Activated T-cell treated with anti-CD3 and anti-CD28 coated beads, Interleukin-2, amount 50 U/mL, for 24 hours (primary cell): Measurements from ENCODE around the gene HSPA6.
"Not testable (repeated sequence)": the region's sequence is repeated elsewhere in the genome, so short reads cannot be mapped to it uniquely, and the experiment has no call there.

Experiments
- DNase-seq: peaks from one replicate; pipeline ENCODE4 v3.0.0-alpha.2; 2020
- H3K27ac Mint-ChIP-seq: 2 replicates; pipeline ENCODE4 v1.8.0; 2020; ENCODE audit warnings: mild to moderate bottlenecking, mixed read lengths
- H3K27me3 Mint-ChIP-seq: 2 replicates; pipeline ENCODE4 v1.8.0; 2020; ENCODE audit warnings: mixed read lengths
- H3K36me3 Mint-ChIP-seq: 2 replicates; pipeline ENCODE4 v1.8.0; 2020; ENCODE audit warnings: low read depth, mixed read lengths
- H3K4me1 Mint-ChIP-seq: 2 replicates; pipeline ENCODE4 v1.8.0; 2020; ENCODE audit warnings: low read depth, mixed read lengths
- H3K4me3 Mint-ChIP-seq: 2 replicates; pipeline ENCODE4 v1.8.0; 2020; ENCODE audit warnings: mild to moderate bottlenecking, moderate library complexity, mixed read lengths
- H3K9me3 Mint-ChIP-seq: 2 replicates; pipeline ENCODE4 v1.8.0; 2020; ENCODE audit warnings: mixed read lengths

Gene HSPA6

DNA sequence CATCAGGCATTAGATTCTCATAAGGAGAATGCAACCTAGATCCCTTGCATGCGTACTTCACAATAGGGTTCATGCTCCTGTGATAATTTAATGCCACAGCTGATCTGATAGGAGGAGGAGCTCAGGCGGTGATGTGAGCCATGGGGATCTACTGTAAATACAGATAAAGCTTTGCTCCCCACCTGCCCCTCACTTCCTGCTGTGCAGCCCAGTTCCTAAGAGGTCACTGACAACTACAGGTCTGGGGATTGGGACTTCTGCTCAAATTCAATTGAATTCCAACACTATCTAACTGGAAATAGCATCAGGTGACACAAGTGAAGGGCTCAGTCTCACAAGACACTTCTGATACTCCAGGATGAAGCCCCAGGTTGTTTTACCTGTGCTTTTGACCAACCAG, 32.6 kb downstream of the HSPA6 start:
- DNase-seq, H3K27ac Mint-ChIP-seq, H3K4me3 Mint-ChIP-seq, H3K9me3 Mint-ChIP-seq, H3K36me3 Mint-ChIP-seq, H3K27me3 Mint-ChIP-seq: not testable (repeated sequence)
- H3K4me1 Mint-ChIP-seq, result peaks cover 24% of the 10 kb centered on the region

DNA sequence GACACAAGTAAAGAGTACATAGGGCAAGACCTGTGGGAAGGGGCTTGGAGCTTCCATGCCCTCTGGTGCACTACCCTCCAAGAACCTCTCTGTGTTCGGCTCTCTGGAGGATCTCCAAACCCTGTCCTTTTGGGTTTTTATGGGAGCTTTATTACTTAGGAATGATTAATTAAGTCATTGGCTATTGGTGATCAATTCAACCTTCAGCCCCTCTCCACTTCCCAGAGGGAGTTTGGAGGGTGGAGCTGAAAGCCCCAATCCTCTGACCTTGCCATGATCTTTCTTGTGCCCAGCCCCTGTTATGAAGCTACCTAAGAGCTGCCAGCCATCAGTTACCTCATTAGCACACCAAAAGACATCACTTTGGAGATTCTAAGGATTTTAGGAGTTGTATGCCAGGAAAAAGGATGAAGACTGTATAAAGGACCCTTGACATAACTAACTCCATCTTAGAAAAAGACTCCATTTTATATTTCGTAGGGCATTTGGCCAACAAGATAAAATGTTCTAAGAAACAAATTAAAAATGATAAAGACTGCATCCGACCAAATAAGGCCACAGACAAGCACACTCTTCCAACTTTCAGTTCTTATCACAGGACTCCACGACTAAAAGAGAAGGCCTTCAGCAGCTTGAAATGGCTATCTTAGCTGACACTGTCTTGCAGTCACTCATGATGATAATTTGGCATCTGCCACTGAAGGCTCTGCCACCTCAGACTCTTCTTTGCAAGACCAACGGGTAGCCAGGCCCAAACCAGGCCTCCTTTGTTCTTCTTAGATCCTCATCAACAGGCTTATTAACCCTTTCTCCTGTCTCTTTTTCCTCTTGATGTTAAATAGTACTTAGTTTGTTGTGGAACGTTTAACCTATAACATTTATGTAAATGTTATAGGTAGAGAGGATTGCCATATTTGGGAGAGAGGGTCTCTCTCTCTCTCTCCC, 33.4 kb downstream of the HSPA6 start:
- not testable (repeated sequence) for H3K9me3 Mint-ChIP-seq

GRCh38 chr1:161560960-161561715, 36.8 kb downstream of the HSPA6 start:
- not testable (repeated sequence) for H3K4me3 Mint-ChIP-seq, H3K9me3 Mint-ChIP-seq, H3K4me1 Mint-ChIP-seq, H3K27me3 Mint-ChIP-seq, H3K27ac Mint-ChIP-seq, H3K36me3 Mint-ChIP-seq, DNase-seq

More for the DNA sequence above, 33.4 kb downstream of the HSPA6 start:
- H3K36me3 Mint-ChIP-seq, DNase-seq, H3K27me3 Mint-ChIP-seq, H3K27ac Mint-ChIP-seq, H3K4me3 Mint-ChIP-seq: not testable (repeated sequence)
- H3K4me1 Mint-ChIP-seq, result peaks cover 25% of the 10 kb centered on the region

DNA sequence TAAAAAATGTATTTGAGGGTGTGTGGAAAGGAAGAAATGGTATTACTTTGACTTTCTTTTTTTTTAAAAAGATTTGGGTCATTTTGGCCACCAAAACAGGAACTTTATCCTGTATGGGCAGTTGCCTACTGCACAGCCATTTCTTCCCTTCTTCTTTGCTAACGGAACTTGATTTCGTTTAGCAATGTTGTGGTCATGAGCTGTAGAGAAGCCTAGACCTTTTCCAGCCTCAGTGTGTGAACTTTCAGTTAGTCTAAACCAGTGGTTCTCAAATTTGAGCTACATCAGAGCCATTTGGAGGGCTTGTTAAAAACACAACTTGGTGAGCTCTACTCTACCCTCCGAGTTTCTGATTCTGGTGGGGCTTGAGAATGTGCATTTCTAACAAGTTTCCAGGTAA, 38.1 kb downstream of the HSPA6 start:
- peaks cover 14% of the 10 kb centered on the region for H3K4me1 Mint-ChIP-seq
- not testable (repeated sequence) for H3K36me3 Mint-ChIP-seq, H3K4me3 Mint-ChIP-seq, H3K27ac Mint-ChIP-seq, H3K27me3 Mint-ChIP-seq, DNase-seq, H3K9me3 Mint-ChIP-seq

- not testable (repeated sequence) for H3K9me3 Mint-ChIP-seq, DNase-seq, H3K4me3 Mint-ChIP-seq, H3K27me3 Mint-ChIP-seq, H3K27ac Mint-ChIP-seq, H3K36me3 Mint-ChIP-seq
- peaks cover 14% of the 10 kb centered on the region for H3K4me1 Mint-ChIP-seq
These were observed 39.2 kb downstream of the HSPA6 start for GRCh38 chr1:161563522-161563921.

GRCh38 chr1:161566602-161566960, 42.2 kb downstream of the HSPA6 start:
- H3K27ac Mint-ChIP-seq, H3K36me3 Mint-ChIP-seq, H3K4me1 Mint-ChIP-seq, H3K27me3 Mint-ChIP-seq, H3K4me3 Mint-ChIP-seq, DNase-seq, H3K9me3 Mint-ChIP-seq: not testable (repeated sequence)

- not testable (repeated sequence) for H3K27me3 Mint-ChIP-seq, H3K36me3 Mint-ChIP-seq, H3K27ac Mint-ChIP-seq, H3K4me1 Mint-ChIP-seq, DNase-seq, H3K4me3 Mint-ChIP-seq, H3K9me3 Mint-ChIP-seq
These were observed 47.4 kb downstream of the HSPA6 start for GRCh38 chr1:161571703-161572102.
